Astrocyte (in vitro differentiated cells and primary cell): ENCODE data around the gene CTSV. TPM values are rescaled to one million over a fixed set of nuclear protein-coding genes. Genes with fewer than 3 reads are reported as not detected.

Experiments
- total RNA-seq: library from RNA; stranded (reverse); gene quantifications from 2 replicates; pipeline ENCODE4 v1.2.1, GENCODE V29; 2021

Gene CTSV
- total RNA-seq, 1 donor from 2014 or later = 36.3 TPM

Other genes starting within 250 kb of the CTSV start
- gene ZNF782, start 184.6 kb downstream of the CTSV start, total RNA-seq = 2.7 and 3.3 TPM in 2 replicates
- not detected in 2 replicates for gene NUTM2G, start 110.3 kb downstream of the CTSV start, total RNA-seq